Globus pallidus (tissue), 1 donor: Measurements from ENCODE around the gene PIAS2.
"Not testable (repeated sequence)": the region's sequence is repeated elsewhere in the genome, so short reads cannot be mapped to it uniquely, and the experiment has no call there.

Source experiments
- DNase-seq: peaks from one replicate; pipeline ENCODE4 v3.0.0-alpha.2; 2015; ENCODE audit warnings: low spot score

PIAS2 gene

DNA sequence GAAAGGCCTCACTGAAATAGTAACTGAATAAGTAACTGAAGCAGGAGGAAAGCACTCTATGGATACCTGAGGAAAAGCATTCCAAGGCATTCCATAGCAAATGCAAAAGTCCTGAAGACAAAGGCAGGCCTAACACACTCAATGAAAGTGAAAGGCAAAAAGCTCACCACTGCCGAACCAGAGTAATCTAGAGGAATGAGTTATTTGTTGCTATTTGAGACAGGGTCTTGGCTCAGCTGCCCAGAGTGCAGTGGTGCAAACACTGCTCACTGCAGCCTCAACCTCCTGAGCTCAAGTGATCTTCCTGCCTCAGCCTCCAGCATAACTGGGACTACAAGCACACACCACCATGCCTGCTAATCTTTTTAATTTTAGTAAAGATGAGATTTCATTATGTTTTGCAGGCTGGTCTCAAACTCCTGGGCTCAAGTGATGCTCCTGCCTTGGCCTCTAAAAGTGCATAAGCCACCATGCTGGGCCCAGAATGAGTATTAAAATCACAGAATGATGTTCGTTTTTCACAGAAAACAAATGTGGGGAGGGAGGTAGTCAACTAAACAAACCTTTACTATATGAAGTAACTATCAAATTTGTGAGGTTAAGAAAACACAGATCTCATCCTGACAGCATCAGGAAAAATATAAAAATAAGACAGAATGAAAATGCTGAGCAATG, 17.9 kb downstream of the PIAS2 start:
- DNase-seq = no peak

DNA sequence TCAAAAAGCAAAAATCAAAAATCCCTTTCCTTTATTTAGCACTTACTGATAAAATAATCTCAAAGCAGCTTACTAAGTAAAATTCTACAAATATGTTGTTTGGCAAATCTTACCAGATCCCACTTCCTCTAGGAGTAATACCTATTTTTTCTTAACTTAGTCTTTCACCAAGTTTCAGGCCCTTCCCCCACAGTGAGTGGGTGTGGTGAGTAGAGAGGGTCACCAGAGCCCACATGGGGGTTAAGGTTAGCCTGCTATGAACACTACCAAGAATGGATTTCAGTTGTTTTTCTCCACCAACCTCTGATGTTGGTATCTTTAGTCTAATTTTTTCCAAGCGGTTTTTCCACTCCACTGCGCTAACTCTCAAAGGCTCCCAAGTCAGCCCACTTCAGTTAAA, 23.2 kb downstream of the PIAS2 start:
- DNase-seq = no peak

DNA sequence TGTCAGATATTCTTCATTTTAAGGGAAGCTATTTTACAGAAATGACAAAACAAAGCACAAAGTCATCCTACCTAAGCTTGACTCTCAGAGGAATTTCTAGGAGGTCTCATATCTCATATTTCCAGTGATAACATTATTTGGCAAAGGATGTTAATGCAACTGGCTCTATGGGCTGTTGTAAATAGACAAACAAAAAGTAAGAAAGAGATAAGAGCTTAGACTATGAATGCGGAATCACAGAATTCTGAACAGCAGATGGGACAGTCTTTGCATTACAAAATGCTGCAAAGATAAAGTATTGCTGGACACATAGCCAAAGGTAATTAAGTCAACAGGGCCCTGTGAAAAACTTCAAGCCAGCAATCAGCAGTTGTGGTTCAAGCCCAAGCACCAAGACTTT, 23.9 kb downstream of the PIAS2 start:
- no peak for DNase-seq

DNA sequence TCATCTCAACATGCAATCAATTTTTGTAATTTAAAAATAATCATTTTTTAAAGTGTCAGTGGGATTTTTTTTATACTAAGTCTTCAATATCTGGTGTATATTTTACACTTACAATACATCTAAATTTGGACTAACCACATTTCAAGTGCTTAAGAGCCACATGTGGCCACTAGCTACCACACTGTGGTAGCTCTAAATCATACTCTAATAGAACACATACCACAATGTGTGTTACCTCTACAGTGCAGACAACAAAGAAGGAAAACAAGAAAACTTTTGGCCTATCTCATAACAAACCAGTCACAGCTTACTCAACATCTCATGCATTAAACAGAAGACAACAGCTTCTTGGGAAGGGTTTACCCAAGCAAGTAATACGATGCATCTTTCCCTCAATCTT, 24.5 kb downstream of the PIAS2 start:
- no peak for DNase-seq

DNA sequence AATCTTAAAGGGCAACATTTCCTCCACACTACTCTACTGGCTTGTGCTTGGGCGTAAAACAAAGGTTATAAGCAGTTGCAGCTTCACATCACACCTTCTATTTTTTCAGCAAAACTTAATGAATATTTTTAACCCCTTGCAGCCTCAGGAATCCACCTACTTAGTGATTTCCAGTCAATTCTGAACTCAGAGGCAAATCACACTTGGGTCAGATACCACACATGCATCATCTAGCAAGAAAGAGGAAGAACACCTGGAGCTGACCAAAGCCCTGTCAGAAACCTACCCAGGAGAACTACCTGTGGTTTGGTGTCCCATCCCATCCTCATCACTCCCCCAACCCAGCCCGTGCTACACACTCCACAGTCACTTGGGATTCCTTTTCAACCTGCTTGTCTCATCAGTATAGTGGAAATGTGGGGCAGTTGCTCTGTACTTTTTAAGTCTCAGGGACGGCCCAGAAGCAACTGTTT, 25.5 kb downstream of the PIAS2 start:
- no peak for DNase-seq

DNA sequence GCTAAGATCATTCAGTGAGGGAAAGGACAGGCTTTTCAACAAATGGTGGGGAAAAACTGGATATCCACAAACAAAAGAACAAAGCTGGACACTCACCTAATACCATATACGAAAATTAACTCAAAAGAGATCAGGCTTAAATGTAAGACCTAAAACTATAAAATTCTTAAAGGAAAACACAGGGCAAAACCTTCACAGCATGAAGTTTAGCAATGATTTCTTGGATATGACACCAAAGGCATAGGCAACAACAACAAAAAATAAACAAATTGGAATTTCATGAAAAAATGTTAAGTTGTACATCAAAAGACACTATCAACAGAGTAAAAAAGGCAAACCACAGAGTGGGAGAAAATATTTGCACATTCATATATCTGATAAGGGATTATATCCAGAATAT, 28.3 kb downstream of the PIAS2 start:
- no peak for DNase-seq

DNA sequence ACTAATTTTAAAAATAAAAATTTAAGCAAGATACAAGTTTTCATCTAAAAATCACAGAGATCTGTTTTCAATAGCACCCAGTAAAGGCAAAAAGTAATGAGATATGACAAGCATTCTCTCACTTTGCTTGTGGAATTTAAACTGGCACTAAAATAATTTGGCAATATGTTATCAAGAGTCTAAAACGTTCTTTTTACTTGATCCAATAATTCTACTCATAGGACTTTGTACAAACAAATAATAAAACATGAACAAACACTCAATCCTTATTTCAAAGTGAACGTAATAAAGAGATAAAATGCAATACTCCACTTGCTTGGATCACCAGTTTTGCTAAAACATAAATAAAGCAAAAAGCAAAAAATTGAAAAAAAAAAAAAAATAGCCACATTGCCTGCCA, 30.4 kb downstream of the PIAS2 start:
- no peak for DNase-seq

DNA sequence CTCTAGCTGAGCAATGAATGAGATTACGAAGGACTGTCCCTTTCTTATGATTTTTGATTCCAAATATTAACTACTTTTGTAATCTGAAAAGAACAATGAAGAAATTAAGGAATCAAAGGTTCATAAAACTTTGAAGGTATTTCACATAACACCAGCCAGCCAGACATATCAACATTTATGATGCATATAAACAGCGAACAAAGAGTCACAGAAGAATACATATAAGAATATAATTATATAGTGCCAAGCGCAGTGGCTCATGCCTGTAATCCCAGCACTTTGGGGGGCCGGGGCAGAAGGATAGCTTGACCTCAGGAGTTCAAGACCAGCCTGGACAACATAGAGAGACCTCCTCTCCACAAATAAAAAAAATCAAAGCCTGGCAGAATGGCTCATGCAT, 34.1 kb downstream of the PIAS2 start:
- DNase-seq = no peak

DNA sequence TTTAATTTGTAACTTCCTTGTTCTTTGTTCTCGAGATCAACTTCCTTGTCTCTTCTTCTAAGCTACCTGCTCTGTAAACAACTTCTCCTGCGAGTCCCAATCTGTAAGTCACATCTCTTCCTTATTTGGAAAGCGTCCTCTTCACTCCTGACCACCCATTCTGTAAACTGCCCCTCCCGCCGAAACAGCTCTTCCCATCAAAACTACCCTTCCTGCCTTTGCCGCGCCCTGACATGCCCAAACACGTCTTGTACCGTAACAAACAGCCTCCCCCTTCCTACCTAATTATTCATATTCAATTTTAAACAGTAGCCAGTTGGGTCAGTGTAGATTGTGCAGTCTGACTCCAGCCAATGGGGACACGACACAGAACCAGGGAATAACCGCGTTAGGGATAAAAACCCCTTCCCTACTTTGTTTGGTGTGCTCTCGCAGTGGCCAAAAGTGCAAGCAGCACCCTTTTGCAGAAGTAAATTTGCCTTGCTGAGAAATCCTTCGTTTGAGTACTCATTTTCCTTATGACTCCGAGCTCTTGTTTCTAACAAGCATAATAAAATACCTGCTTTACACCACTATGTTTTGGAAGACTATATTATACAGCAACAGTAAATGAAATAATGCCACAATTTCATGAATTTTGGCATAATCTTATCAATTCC, 39.8 kb downstream of the PIAS2 start:
- DNase-seq = no peak

DNA sequence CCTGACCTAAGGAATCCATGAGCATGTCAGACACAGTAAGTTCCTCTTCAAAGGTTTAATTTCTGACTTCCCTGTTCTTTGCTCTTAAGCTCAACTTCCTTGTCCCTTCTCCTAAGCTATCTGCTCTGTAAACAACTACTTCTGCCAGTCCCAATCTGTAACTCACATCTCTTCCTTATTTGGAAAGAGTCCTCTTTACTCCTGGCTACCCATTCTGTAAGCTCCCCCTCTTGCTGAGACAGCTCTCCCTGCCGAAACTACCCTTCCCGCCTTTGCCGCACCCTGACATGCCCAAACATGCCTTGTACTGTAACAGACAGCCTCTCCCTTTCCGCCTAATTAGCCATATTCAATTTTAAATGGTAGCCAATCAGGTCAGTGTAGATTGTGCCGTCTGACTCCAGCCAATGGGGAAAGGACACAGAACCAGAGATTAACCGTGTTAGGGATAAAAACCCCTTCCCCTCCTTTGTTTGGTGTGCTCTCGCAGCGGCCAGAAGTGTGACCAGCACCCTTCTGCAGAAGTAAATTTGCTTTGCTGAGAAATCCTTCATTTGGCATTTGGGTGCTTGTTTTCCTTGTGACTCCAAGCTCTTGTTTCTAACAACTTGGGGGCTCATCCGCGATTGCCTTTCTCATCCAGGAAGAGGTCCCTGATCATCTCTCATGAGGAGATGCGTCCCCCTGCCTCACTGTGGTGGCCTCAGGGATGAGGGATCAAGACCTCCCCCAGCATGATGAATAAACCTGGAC, 49.0 kb downstream of the PIAS2 start:
- DNase-seq = no peak

DNA sequence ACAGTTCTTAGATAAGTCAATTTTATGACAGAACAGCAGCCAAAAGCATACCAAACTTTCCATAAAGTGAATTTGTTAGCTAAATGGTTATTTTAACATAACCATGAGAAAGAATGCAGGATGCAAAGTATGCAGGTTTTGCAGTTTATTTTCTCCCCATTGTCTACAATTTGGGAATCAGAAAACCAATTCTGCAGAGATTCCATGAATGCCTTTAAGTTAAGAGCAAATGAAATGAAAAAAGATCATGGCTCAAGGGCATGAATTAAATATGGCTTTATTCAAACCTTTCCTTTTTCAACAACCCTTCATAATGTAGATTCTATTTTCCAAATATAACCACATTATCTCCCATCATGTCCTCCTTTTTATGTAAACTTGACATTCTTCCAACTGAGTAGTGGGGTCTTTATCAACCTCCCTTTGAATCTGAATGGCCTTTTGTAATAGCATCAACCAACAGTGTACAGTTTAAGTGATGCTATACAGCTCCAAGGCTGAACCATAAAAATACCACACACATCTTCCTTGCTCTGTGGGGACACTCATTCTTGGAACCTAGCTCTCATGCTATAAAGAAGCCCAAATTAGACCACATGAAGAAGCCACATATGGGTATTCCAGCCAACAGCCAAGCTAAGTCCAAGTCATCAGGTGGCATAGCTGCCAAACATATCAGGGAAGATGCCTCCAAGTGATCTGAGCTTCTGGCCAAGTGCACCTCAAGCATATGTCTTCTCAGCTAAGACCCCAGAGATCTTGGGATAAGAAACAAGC, 49.8 kb downstream of the PIAS2 start:
- DNase-seq = no peak

DNA sequence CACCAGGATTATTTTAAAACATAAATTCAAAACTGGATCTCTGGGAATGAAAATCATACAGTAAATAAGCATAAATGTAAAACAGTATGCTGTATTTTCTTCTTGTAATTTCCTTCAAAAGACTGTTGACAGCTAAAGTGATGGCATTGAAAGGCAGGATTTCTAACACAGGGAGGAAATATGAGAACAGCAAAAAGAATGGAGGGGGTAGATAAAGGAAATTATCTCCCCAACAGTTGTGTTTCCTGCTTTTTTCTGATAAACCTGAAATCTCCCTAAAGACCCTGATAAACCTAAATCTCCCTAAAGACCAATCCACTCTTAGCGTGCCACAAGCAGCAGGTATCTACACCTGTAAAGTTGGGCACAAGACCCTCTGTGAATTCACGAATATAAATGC, 50.8 kb downstream of the PIAS2 start:
- DNase-seq = no peak

DNA sequence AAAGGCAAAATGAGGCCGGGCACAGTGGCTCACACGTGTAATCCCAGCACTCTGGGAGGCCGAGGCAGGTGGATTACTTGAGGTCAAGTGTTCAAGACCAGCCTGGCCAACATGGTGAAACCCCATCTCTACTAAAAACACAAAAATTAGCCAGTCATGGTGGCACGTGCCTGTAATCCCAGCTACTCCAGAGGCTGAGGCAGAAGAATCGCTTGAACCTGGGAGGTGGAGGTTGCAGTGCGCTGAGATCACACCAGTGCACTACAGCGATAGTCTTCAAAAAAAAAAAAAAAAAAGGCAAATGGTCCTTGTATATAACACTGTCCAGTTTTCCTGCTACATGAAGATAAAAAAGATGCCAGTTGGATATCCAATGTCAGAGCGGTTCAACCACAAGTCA, 52.1 kb downstream of the PIAS2 start:
- not testable (repeated sequence) for DNase-seq

DNA sequence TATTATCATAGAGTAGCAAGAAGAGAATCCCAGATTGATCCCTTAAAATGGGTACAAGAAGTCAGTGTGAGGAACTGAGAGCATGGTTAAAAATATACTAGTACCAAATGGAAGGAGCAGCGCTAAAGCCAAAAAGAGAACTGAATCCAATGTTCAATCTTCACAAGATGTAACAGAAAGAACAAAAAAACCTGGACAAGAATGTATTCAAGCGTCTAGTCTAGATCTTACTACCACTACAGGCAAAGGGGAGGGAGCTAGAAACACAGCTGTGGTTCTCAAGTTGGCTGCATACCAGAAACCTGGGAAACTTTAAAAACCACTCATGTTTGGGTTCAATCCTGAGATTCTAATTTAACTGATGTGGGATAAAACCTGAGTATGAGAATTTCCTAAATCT, 57.5 kb downstream of the PIAS2 start:
- peak; percentile 3 for DNase-seq

DNA sequence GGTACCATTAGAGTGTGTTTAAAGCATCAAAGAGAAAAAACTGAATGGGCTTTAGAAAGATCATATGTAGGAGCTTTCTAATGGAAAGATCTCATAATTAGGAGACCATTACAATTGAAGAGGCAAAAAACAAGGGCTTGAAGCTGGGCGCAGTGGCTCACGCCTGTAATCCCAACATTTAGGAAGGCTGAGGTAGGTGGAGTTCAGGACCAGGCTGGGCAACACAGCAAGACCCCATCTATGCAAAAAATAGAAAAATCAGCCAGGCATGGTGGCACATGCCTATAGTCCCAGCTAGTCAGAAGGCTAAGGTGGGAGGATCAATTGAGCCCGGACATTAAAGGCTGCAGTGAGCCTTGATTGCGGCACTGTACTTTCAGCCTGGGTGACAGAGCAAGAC, 59.0 kb downstream of the PIAS2 start:
- no peak for DNase-seq

DNA sequence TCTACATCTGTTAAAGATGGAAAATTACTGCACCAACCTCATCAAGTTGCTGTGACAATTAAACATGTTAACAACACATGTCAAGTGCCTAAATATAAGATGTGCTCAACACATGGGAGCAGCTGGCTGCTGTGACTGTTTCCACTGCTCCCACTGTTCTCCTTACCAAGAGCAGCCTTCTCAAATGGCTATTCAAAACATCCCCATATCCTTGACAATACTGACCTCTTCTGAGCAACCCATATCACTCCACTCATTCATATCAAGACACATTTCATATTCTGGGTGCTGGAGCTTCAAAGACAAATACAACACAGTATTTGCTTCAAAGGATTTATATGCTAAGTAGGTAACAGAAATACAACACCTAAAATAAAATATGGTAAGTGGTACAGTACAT, 60.3 kb downstream of the PIAS2 start:
- DNase-seq = peak; percentile 71

DNA sequence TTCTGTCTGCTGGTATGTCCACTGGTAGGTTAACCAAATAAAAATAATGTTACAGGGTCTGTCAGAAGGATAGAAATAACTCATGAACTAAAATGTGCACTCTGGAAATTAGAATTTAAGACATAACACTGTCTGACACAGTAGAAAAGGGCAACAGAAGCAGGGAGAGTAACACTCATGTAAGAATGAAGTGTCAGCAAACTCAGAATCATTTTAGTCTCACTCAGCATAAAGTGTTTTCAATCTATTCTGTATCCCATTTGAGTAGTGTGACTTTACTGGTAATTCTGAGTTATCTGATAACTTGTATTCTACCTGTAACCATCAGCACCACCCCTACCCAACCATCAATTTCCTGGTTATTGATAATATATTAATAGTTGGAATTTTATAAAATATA, 68.3 kb downstream of the PIAS2 start:
- DNase-seq = no peak

DNA sequence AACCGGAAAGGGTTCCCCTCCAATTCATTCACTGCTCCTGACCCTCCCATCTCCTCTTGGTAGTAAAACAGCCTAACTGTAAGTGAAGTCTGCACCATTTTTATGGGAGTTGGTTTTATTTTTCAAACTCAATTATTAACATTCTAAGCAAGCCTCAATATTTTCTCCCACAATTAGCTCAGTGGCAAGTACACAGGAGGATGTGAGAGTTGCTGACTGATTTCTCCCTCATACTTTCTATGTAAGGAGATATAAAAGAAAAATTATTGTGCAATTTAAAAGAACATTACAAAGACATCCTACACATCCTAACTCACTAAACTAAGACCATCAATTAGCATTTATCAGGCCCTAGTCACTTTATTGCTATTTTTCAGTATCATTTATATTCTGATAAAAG, 73.9 kb downstream of the PIAS2 start:
- DNase-seq = no peak

DNA sequence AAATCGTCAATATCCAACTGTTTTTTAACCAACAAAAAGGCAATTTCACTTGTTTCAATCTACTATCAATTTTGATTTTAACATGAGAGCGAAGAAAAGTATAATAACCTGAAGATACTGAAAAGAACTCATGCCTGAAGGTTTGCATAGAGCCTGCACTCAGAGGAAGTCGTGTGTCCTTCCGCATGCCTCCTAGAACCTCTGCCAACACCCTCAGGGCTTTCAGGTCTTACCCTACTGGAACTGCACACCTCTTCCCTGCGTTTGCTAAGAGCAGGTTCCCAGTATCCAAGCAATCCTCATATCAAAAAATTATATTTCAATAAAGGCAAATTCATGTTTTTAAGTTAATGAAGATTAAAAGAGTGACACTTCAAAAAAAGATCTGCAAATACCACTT, 74.7 kb downstream of the PIAS2 start:
- DNase-seq = no peak

DNA sequence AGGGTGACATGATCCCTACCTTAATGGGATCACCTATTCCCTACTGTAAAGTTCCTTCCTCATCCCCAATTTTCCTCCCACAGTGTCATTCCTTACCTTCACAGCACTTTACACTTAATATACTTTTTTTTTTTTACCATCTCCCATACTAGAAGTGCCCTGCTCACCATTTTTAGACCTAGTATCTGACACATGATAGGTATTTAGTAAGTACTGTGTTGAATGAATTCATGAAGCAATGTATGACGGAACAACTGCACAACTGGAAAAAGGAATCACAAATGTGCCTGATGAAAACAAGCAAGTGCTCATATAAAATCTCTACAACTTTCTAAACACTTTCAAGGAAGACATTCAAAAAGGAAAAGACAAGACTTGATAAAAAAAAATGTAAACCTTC, 83.4 kb downstream of the PIAS2 start:
- DNase-seq = no peak

DNA sequence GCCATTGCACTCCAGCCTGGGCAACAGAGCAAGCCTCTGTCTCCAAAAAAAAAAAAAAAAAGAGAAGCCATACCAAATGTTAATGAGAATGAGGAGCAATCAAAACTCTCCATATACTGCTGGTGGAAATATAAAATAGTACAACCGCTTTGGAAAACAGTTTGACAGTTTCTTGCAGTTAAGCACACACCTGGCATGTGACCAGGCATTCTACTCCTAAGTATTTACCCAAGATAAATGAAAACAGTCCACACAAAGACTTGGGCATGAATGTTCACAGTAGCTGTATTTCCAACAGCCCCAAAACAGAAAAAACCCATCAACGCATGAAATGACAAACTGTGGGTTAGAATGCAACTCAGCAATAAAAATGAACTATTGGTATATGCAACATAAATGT, 84.5 kb downstream of the PIAS2 start:
- no peak for DNase-seq

DNA sequence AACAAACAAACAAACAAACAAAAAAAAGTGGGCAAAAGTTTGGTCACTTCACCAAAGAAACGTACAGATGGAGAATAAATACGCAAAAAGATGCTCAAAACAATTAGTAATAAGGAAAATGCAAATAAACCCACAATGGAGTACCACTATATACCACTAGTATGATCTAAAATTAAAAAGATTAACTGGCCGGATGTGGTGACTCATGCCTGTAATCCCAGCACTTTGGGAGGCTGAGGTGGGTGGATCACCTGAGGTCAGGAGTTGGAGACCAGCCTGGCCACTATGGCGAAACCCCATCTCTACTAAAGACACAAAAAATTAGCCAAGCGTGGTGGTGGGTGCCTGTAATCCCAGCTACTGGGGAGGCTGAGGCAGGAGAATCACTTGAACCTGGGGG, 84.9 kb downstream of the PIAS2 start:
- DNase-seq = not testable (repeated sequence)

DNA sequence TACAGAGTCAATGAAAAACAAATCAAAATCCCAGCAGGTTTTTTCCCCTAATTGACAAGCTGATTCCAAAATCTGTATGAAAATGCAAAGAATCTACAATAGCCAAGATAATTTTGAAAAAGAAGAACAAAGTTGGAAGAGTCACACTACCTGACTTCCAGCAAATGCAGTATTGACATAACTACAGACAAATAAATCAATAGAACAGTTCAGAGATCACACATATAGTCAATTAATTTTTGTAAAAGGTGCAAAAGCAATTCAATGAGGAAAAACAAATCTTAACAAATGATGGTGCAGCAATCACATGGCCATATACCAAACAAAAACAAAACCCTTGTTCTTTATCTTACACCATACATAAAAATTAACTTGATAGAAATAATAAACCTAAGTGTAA, 85.9 kb downstream of the PIAS2 start:
- DNase-seq = no peak
